Loucy (cell line): ENCODE results near the gene RIMBP2.

ENCODE experiments used
- H2AFZ ChIP-seq: fragments of 200-600 bp; sonication (generic); 2 replicates; pipeline ENCODE4 v1.6.0; 2016; ENCODE audit warnings: antibody characterized with exemption, mild to moderate bottlenecking, low read length, moderate library complexity
- H3F3A ChIP-seq: fragments of 200-600 bp; 2 replicates; pipeline ENCODE4 v1.6.0; 2016; ENCODE audit warnings: antibody characterized with exemption, low read depth, mild to moderate bottlenecking
- H3K27me3 ChIP-seq: fragments of 200-600 bp; sonication (generic); 2 replicates; pipeline ENCODE4 v1.6.1; 2014; ENCODE audit warnings: low read length, mild to moderate bottlenecking; ENCODE audit not compliant: insufficient read depth, poor library complexity, severe bottlenecking
- H3K36me3 ChIP-seq: fragments of 200-600 bp; sonication (generic); 2 replicates; pipeline ENCODE4 v1.6.1; 2016; ENCODE audit warnings: low read length; ENCODE audit not compliant: insufficient read depth
- H3K4me1 ChIP-seq: fragments of 200-600 bp; sonication (generic); 2 replicates; pipeline ENCODE4 v1.5.1; 2014; ENCODE audit warnings: low read length, mild to moderate bottlenecking; ENCODE audit not compliant: insufficient read depth, poor library complexity, severe bottlenecking
- H3K4me2 ChIP-seq: fragments of 200-600 bp; sonication (generic); 2 replicates; pipeline ENCODE4 v1.6.0; 2014; ENCODE audit warnings: antibody characterized with exemption, low read length, low read depth, mild to moderate bottlenecking; ENCODE audit not compliant: poor library complexity, severe bottlenecking
- H3K4me3 ChIP-seq: fragments of 200-600 bp; sonication (generic); 2 replicates; pipeline ENCODE4 v1.5.1; 2014; ENCODE audit warnings: low read length, mild to moderate bottlenecking, mixed read lengths; ENCODE audit not compliant: poor library complexity, severe bottlenecking
- H3K79me2 ChIP-seq: fragments of 200-600 bp; sonication (generic); 2 replicates; pipeline ENCODE4 v1.6.1; 2014; ENCODE audit warnings: low read length; ENCODE audit not compliant: insufficient read depth
- H3K9ac ChIP-seq: fragments of 200-600 bp; sonication (generic); 2 replicates; pipeline ENCODE4 v1.6.0; 2014; ENCODE audit warnings: mild to moderate bottlenecking, low read depth, low read length, moderate library complexity; ENCODE audit not compliant: poor library complexity, severe bottlenecking
- H3K9me2 ChIP-seq: fragments of 200-600 bp; sonication (generic); replicated peaks from 2 replicates; pipeline ENCODE4 v1.6.1; 2016; ENCODE audit warnings: low read depth, low read length, mixed read lengths
- H3K9me3 ChIP-seq: fragments of 200-600 bp; sonication (generic); 2 replicates; pipeline ENCODE4 v1.6.1; 2014; ENCODE audit warnings: mild to moderate bottlenecking, antibody characterized with exemption, low read length, low read depth; ENCODE audit not compliant: insufficient read depth
- H4K20me1 ChIP-seq: fragments of 200-600 bp; sonication (generic); 2 replicates; pipeline ENCODE4 v1.6.0; 2014; ENCODE audit warnings: antibody characterized with exemption, low read length, mild to moderate bottlenecking; ENCODE audit not compliant: insufficient read depth, poor library complexity, severe bottlenecking
- EZH2phosphoT487 ChIP-seq: fragments of 200-600 bp; IDR thresholded peaks from 2 replicates; pipeline ENCODE4 v1.6.1; 2018; ENCODE audit warnings: antibody characterized with exemption, mild to moderate bottlenecking, moderate library complexity, borderline replicate concordance
- TF ChIP-seq, protein P1 (sequence below): fragments of 200-600 bp; sonication (generic); conservative IDR thresholded peaks from 2 replicates; pipeline ENCODE4 v1.5.1; 2014; ENCODE audit warnings: mild to moderate bottlenecking, antibody characterized with exemption, low read length

RIMBP2 gene

DNA sequence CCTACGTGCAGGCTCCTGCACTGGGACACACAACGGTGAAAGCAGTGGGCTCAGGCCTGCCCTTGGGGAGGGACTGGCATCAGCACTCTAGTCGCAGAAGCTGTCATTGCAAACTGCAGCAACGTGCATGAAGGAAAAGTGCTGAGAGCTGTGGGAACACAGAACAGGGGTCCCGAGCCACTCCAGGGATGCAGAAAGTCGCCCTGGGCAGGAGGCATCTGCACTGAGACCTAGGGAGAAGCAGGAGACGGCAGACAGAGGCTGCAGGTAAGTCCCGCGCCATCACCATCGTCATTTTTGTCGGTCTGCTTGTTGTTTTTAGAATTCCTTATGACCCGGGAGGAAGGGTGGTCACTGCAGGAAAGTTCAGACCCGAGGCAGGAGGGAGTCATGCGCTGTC is 21.6 kb upstream of the RIMBP2 start:
- no peaks in the 10 kb centered on the region for H3K4me1 ChIP-seq
- H3K9me2 ChIP-seq, result no peaks in the 10 kb centered on the region
- no peak overlapping the region for H3K4me3 ChIP-seq
- no peaks in the 10 kb centered on the region for H4K20me1 ChIP-seq
- H3K36me3 ChIP-seq, result no peaks in the 10 kb centered on the region
- H3F3A ChIP-seq, result no peaks in the 10 kb centered on the region
- no peaks in the 10 kb centered on the region for H3K27me3 ChIP-seq
- TF ChIP-seq, protein P1, sequence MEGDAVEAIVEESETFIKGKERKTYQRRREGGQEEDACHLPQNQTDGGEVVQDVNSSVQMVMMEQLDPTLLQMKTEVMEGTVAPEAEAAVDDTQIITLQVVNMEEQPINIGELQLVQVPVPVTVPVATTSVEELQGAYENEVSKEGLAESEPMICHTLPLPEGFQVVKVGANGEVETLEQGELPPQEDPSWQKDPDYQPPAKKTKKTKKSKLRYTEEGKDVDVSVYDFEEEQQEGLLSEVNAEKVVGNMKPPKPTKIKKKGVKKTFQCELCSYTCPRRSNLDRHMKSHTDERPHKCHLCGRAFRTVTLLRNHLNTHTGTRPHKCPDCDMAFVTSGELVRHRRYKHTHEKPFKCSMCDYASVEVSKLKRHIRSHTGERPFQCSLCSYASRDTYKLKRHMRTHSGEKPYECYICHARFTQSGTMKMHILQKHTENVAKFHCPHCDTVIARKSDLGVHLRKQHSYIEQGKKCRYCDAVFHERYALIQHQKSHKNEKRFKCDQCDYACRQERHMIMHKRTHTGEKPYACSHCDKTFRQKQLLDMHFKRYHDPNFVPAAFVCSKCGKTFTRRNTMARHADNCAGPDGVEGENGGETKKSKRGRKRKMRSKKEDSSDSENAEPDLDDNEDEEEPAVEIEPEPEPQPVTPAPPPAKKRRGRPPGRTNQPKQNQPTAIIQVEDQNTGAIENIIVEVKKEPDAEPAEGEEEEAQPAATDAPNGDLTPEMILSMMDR, result no peak
- no peaks in the 10 kb centered on the region for H3K79me2 ChIP-seq
- no peak overlapping the region for H3K9ac ChIP-seq
- H3K4me2 ChIP-seq, result no peak overlapping the region
- no peak overlapping the region for H2AFZ ChIP-seq
- peaks cover 2% of the 10 kb centered on the region; the same call in 1 of the 2 replicates for H3K9me3 ChIP-seq

DNA sequence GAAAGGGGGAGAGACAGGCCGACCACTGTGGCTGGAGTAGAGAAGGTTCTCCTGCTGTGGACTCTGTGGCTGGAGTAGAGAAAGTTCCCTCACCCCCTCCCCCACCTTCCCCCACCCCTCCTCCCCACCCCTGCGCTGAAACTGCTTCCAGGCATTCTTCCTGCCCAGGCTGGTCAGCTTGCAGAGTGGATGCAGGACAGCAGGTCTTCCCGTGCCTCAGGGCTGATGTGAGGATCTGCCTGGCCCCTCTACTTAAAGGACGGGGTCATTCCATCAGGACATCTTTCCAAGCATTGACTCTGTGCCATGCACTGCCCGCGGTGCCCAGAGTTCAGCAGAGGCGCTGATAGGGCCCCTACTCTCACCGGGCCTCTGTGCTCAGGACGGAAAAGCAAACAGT is 13.2 kb upstream of the RIMBP2 start:
- Histone ChIP-seq H4K20me1 (no peaks in the 10 kb centered on the region), H3K4me3 (no peak overlapping the region), H3F3A (no peaks in the 10 kb centered on the region), H3K36me3 (no peaks in the 10 kb centered on the region), H2AFZ (no peak overlapping the region), H3K9ac (no peak overlapping the region), H3K9me3 (peaks cover 2% of the 10 kb centered on the region; the same call in 1 of the 2 replicates), H3K9me2 (no peaks in the 10 kb centered on the region), H3K27me3 (no peaks in the 10 kb centered on the region), H3K4me1 (no peaks in the 10 kb centered on the region), H3K4me2 (no peak overlapping the region), H3K79me2 (no peaks in the 10 kb centered on the region)
- no peak for TF ChIP-seq EZH2phosphoT487
- TF ChIP-seq, protein P1, result no peak

DNA sequence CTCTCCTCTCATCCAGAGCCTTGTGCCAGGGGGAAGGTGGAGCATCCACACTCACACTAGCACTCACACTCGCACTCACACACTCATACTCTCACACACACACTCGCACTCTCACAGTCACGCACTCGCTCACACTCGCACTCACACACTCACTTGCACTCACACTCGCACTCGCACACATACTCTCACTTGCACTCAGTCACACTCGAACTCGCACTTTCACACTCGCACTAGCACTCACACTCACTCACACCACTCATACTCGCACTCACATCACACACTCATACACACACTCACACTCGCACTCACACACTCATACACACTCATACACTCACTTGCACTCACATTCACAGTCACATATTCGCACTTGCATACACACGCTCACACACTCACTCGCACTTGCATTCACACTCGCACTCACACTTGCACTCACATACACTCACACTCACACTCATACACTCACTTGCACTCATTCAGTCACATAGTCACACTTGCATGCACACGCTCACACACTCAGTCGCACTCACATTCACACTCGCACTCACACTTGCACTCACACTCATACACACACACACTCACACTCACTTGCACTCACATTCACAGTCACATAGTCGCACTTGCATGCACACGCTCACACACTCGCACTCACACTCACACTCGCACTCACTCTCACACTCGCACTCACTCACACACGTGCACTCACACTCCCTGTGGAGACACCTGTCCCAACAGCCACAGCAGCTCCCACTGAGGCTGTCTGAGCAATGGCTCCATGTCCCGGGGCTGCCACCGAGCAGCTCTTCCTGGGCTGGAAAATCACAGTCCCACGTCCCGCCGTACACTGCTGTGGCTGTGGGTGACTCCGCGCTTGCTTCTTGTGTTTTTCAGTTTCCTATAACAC is 12.3 kb upstream of the RIMBP2 start:
- Histone ChIP-seq H3K27me3 (no peaks in the 10 kb centered on the region), H3K4me2 (no peak overlapping the region), H3F3A (no peaks in the 10 kb centered on the region), H3K4me3 (no peak overlapping the region), H2AFZ (no peak overlapping the region), H3K36me3 (no peaks in the 10 kb centered on the region), H4K20me1 (no peaks in the 10 kb centered on the region), H3K9me3 (no peaks in the 10 kb centered on the region; the same call in 1 of the 2 replicates), H3K4me1 (no peaks in the 10 kb centered on the region), H3K9ac (no peak overlapping the region), H3K9me2 (no peaks in the 10 kb centered on the region), H3K79me2 (no peaks in the 10 kb centered on the region)
- TF ChIP-seq EZH2phosphoT487, result no peak
- TF ChIP-seq, protein P1, result no peak
